GM10266 (cell line): ENCODE measurements around the gene MAP3K12.

Experiments used
- DNase-seq: peaks from one replicate; pipeline ENCODE4 v3.0.0; 2012; ENCODE audit errors: extremely low spot score
- TF ChIP-seq, protein P1 (sequence below): IDR thresholded peaks from 2 replicates; pipeline ENCODE4 v1.5.1; 2012; ENCODE audit warnings: mild to moderate bottlenecking, low read depth; ENCODE audit not compliant: control insufficient read depth, insufficient read depth; ENCODE audit errors: missing control alignments

Gene MAP3K12

GRCh38 chr12:53465679-53466078 lies 33.6 kb downstream of the MAP3K12 start:
- DNase-seq, result no peak

DNA sequence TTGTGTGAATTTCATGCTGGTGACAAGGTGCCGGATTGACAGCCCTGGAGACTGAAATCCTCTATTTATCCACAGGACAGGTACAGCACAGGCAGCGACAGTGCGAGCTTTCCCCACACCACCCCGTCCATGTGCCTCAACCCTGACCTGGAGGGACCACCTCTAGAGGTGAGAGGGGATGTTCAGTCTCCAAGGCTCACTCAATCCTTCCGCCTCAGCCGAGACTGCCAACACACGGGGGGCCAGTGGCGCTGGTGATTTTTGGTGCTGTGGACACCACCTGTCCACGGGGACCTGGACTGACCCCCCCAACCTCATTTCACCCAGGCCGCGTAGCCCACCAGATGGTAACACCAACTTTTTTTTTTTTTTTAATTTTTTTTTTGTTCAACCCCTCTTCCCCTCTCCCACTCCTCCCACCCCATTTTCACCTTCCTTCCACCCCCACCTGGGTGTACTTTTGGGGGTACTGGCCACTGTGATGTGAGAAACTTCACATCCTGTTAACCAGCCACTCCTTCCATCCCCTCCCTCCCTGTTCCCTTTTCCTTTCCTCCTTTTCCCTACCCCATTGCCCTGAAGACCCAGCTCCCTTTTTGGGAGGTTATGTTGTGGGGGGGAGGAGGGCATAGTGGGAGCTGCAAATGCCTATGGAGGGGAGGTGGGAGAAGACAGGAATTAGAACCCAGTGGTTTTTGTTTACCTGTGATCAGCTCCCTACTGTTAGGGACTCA lies 34.4 kb downstream of the MAP3K12 start:
- no peak for DNase-seq

More at GRCh38 chr12:53465679-53466078, 33.6 kb downstream of the MAP3K12 start:
- TF ChIP-seq, protein P1, sequence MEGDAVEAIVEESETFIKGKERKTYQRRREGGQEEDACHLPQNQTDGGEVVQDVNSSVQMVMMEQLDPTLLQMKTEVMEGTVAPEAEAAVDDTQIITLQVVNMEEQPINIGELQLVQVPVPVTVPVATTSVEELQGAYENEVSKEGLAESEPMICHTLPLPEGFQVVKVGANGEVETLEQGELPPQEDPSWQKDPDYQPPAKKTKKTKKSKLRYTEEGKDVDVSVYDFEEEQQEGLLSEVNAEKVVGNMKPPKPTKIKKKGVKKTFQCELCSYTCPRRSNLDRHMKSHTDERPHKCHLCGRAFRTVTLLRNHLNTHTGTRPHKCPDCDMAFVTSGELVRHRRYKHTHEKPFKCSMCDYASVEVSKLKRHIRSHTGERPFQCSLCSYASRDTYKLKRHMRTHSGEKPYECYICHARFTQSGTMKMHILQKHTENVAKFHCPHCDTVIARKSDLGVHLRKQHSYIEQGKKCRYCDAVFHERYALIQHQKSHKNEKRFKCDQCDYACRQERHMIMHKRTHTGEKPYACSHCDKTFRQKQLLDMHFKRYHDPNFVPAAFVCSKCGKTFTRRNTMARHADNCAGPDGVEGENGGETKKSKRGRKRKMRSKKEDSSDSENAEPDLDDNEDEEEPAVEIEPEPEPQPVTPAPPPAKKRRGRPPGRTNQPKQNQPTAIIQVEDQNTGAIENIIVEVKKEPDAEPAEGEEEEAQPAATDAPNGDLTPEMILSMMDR, result no peak

DNA sequence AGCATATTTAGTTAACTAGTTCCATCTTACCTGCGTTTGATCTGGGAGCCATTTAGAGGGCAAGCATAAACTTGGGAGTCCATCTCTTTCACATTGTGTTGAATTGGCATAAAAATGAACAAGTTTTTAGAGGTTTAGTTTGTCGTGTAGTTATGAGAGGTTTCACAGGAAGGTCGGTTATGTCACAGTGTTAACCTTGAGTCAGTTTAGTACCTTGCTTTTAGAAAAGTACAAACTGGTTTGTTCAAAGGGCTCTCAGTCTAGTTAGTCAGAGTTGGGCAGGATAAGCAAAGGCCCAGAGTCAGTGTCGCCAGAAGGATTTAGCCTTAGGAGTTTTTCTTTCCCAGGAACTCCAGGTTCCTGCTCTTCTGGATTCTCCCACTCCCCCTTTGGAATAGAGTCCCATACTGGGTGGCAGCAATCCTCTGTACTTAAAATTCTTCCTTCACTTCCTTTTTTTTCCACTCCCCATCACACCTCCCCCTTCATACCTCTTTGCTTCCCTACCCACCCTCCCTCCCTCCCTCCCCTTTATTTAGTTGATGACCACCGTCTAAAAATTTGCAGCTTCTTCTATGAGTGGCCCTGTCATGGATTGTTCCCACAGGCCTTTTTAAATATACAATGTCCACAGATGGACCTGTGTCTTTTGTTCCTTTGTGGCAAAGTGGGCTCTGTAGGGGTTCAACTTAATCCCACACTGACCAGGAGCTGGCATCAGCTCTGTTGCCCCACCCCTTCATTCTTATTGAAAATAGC lies 35.3 kb downstream of the MAP3K12 start:
- TF ChIP-seq, protein P1, result no peak
- no peak for DNase-seq

More for the DNA sequence above, 34.4 kb downstream of the MAP3K12 start:
- TF ChIP-seq, protein P1, result no peak

GRCh38 chr12:53462935-53463334 lies 36.3 kb downstream of the MAP3K12 start:
- DNase-seq, result no peak
- TF ChIP-seq, protein P1, result no peak

DNA sequence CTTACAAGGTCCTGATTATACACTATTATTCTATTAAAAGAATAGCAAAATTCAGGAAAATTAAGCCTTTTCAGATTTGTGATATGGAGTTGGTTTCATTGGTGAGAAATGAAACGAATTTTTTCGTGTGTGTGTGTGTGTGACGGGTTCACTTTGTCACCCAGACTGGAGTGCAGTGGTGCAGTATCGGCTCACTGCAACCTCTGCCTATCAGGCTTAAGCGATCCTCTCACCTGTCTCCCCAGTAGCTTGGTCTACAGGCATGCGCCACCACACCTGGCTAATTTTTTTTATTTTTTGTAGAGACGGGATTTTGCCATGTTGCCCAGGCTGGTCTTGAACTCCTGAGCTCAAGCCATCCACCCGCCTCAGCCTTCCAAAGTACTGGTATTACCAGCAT lies 37.7 kb downstream of the MAP3K12 start:
- TF ChIP-seq, protein P1, result no peak
- DNase-seq, result no peak

GRCh38 chr12:53461059-53461458 lies 38.2 kb downstream of the MAP3K12 start:
- no peak for DNase-seq
- TF ChIP-seq, protein P1, result no peak

GRCh38 chr12:53459097-53459496 lies 40.2 kb downstream of the MAP3K12 start:
- no peak for DNase-seq
- TF ChIP-seq, protein P1, result no peak
